ENCODE measurements around the gene IL1R2.

IL1R2 gene

DNA sequence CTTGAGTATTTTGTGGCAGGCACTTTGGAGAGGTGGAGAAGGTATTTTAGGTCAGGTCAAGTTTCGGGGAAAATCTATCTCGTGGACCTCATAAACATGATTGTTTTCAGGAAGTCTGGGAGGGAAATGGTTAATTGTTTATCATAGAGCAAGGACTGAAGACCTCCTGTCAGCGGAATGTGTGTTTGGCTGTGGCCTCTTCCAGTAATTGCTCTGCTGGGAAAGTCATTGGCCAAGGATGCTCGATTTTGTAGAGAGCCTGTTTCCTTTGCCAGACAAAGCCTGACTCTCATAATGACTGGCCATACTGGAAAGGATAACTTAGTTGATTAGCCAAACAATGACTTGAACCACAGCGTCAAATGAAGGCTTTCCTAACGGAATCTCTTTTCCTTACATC, 30.0 kb downstream of the IL1R2 start:
- no peak overlapping the region for H3K4me3 ChIP-seq (ENCODE audit: low read depth, low read length)
- in situ Hi-C loops (cut with HindIII; ENCODE audit: low sequenced_read_pairs): no loop called here
- TF ChIP-seq, protein P1, sequence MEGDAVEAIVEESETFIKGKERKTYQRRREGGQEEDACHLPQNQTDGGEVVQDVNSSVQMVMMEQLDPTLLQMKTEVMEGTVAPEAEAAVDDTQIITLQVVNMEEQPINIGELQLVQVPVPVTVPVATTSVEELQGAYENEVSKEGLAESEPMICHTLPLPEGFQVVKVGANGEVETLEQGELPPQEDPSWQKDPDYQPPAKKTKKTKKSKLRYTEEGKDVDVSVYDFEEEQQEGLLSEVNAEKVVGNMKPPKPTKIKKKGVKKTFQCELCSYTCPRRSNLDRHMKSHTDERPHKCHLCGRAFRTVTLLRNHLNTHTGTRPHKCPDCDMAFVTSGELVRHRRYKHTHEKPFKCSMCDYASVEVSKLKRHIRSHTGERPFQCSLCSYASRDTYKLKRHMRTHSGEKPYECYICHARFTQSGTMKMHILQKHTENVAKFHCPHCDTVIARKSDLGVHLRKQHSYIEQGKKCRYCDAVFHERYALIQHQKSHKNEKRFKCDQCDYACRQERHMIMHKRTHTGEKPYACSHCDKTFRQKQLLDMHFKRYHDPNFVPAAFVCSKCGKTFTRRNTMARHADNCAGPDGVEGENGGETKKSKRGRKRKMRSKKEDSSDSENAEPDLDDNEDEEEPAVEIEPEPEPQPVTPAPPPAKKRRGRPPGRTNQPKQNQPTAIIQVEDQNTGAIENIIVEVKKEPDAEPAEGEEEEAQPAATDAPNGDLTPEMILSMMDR (IDR thresholded peaks at IDR 0.05; ENCODE audit: low read depth, low read length, missing control alignments): no peak
- peak; percentile 63 for DNase-seq (ENCODE audit: low read depth)

GRCh38 chr2:102022884-102023539, 31.3 kb downstream of the IL1R2 start:
- TF ChIP-seq, protein P1 (IDR thresholded peaks at IDR 0.05; ENCODE audit: low read depth, low read length, missing control alignments): no peak
- no peak overlapping the region for H3K4me3 ChIP-seq (ENCODE audit: low read depth, low read length)
- in situ Hi-C loops (cut with HindIII; ENCODE audit: low sequenced_read_pairs): no loop called here
- DNase-seq (ENCODE audit: low read depth): no peak

DNA sequence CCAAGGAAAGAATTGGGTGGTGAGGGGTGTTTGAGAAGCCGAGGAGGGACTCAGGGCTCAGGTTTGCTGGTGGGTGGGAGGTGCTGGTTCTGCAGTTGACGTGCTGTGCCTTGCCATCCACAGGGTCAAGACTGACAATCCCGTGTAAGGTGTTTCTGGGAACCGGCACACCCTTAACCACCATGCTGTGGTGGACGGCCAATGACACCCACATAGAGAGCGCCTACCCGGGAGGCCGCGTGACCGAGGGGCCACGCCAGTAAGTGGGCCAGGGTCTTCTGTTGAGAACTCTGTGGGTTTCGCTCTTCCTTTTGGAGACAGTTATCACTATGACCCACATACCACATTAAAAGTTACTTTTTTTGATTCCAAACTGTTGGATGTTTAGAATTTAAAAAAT, 32.6 kb downstream of the IL1R2 start:
- in situ Hi-C loops (cut with HindIII; ENCODE audit: low sequenced_read_pairs): no loop called here
- TF ChIP-seq, protein P1 (IDR thresholded peaks at IDR 0.05; ENCODE audit: low read depth, low read length, missing control alignments): no peak
- H3K4me3 ChIP-seq (ENCODE audit: low read depth, low read length): no peak overlapping the region
- DNase-seq (ENCODE audit: low read depth): no peak

DNA sequence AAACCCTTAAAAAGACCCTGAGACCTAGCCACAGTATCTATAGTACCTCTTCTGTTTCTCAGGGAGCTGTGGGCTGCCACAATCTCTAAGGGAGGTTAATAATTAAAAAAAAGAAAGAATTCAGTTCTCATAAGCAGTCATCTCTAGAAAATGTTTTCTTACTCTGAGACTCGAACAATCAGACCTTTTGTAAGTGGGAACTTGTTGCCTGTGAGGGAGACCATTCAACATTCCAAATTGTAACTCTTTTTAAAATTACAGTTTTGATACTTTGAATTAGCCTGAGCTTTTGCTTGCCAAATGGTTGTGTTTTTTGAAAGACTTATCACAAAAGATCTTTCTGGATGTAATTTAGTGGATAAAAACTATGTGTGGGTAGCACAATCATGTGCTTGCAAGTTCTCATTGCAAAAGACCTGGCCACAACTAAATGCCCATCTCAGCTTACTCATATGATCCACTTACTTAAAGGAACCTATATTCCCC, 33.3 kb downstream of the IL1R2 start:
- TF ChIP-seq, protein P1 (IDR thresholded peaks at IDR 0.05; ENCODE audit: low read depth, low read length, missing control alignments): no peak
- DNase-seq (ENCODE audit: low read depth): no peak
- H3K4me3 ChIP-seq (ENCODE audit: low read depth, low read length): no peak overlapping the region
- in situ Hi-C loops (cut with HindIII; ENCODE audit: low sequenced_read_pairs): no loop called here

DNA sequence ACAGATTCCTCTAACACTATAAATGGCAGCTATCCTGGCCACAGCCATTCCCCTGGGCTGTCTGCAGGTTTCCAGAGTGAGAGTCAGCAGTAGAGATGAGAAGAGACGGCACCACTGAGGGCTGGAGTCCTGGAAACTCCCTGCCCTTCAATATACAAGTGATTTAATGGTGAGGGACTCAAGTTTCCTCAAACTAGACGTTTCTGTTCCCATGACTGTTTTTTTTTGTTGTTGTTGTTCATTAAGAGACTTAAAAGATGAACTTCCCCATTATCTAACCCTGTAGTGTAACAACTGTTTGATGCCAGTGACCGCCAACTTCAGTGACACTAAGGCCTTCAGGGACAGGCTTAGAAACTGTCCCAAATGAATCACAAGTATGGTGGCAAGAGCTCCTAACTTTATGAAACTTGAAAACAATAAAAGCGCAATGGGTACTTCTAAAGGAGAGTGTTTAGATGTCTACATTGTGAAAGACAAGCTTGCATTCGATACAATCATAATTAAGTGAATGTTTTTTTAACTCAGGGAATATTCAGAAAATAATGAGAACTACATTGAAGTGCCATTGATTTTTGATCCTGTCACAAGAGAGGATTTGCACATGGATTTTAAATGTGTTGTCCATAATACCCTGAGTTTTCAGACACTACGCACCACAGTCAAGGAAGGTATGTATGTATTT, 34.0 kb downstream of the IL1R2 start:
- H3K4me3 ChIP-seq (ENCODE audit: low read depth, low read length): no peak overlapping the region
- TF ChIP-seq, protein P1 (IDR thresholded peaks at IDR 0.05; ENCODE audit: low read depth, low read length, missing control alignments): no peak
- DNase-seq (ENCODE audit: low read depth): no peak
- in situ Hi-C loops (cut with HindIII; ENCODE audit: low sequenced_read_pairs): no loop called here

DNA sequence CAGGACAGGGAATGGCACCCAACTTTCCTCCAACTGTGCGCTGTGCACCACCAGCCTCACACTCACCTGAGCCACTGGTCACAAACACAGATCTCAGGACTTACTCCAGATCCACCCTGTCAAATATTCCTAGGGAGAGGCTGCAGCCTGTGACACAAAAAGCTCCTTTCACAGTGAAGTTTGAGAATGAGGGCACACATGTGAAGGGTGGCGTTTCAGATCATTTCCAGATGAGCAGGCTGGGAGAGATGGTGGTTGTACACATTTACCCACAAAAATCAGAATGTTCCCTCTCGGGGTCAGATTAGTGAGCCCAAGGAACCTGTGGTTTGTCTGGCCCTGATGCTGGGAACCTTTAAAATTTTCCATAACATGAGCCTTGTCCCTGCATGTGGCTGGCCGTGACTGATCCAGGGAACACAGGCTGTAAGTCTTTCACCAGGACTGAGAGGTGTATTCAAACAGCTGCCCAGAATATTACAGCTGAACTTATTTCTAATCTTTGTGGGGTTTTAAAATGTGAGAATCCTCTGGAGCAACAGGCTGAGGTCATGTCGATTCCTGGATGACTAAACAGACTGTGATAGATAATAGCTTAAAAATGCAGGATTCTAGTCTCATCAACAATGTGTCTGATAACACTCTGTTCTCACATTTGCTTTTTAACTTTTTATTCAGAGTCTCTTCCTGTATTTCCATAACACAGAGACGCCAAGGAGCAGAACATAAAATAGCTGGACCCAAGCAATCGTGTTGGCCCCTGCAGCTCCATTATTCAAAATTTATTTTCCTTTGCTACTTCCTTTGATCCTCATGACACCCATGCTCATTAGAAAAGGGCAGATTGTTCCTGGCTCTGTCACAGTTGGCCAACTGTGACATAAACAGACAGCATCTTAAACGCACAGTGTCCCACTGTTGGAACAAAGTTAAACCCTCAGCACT, 35.5 kb downstream of the IL1R2 start:
- TF ChIP-seq, protein P1 (IDR thresholded peaks at IDR 0.05; ENCODE audit: low read depth, low read length, missing control alignments): no peak
- peak; percentile 76 for DNase-seq (ENCODE audit: low read depth)
- in situ Hi-C loops (cut with HindIII; ENCODE audit: low sequenced_read_pairs): no loop called here
- H3K4me3 ChIP-seq (ENCODE audit: low read depth, low read length): no peak overlapping the region

Measured in astrocyte of the cerebellum (primary cell).